ENCODE data around the gene LAMC1. TPM values are rescaled to one million over a fixed set of nuclear protein-coding genes. Genes with fewer than 3 reads are reported as not detected.
A peak's percentile ranks its signal among the peaks of the same experiment; 100 is the strongest.

Gene LAMC1
- total RNA-seq, 4 donors from 2014 or later = 288 to 318 (median 304) TPM

GRCh38 chr1:183027031-183027430 lies 3.8 kb downstream of the LAMC1 start:
- WGBS, 2 donors = 18 to 35% methylated on average over 3 of the region's 3 CpGs
- no peak for DNase-seq (ENCODE audit: low spot score in 2 of 2)
- Histone ChIP-seq H3K9me3 (no peaks in the 10 kb centered on the region), H3K27me3 (no peaks in the 10 kb centered on the region), H3K27ac (peak overlapping the region in 3 of 4 donors; percentile 29 to 100 (median 99)), H3K4me1 (peaks cover 0 to 61% (median 32%) of the 10 kb centered on the region in 4 donors), H3K36me3 (no peaks in the 10 kb centered on the region), H3K4me3 (peak overlapping the region in 3 of 4 donors; percentile 17 to 95 (median 81))
- no peak for TF ChIP-seq POLR2A (IDR thresholded peaks at IDR 0.05)
- TF ChIP-seq, protein P1, sequence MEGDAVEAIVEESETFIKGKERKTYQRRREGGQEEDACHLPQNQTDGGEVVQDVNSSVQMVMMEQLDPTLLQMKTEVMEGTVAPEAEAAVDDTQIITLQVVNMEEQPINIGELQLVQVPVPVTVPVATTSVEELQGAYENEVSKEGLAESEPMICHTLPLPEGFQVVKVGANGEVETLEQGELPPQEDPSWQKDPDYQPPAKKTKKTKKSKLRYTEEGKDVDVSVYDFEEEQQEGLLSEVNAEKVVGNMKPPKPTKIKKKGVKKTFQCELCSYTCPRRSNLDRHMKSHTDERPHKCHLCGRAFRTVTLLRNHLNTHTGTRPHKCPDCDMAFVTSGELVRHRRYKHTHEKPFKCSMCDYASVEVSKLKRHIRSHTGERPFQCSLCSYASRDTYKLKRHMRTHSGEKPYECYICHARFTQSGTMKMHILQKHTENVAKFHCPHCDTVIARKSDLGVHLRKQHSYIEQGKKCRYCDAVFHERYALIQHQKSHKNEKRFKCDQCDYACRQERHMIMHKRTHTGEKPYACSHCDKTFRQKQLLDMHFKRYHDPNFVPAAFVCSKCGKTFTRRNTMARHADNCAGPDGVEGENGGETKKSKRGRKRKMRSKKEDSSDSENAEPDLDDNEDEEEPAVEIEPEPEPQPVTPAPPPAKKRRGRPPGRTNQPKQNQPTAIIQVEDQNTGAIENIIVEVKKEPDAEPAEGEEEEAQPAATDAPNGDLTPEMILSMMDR (IDR thresholded peaks at IDR 0.05) = no peak
- TF ChIP-seq EP300 (IDR thresholded peaks at IDR 0.05) = no peak

DNA sequence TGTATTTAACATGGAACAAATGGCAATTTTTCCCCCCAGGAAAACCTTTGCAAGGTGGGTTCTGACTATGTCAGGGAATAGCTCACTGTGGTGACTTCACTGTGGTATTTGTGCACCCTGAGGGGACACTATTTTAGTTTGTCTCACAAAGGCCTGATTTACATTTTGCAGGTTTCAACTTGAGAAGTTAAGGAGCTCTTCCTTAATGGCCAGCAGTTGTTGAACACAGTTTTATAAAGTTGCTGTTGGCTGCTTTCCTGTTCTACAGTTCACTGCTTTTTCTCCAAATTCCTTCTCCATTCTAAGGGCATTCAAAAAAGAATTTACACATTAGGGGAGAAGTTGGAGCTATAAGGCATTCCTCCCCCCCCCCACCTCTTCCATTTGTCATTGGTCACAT lies 4.6 kb downstream of the LAMC1 start:
- no peaks in the 10 kb centered on the region for H3K36me3 ChIP-seq
- peaks cover 0 to 68% (median 34%) of the 10 kb centered on the region in 4 donors for H3K4me1 ChIP-seq
- TF ChIP-seq EP300 (IDR thresholded peaks at IDR 0.05) (no peak), POLR2A (IDR thresholded peaks at IDR 0.05) (no peak)
- TF ChIP-seq, protein P1 (IDR thresholded peaks at IDR 0.05) = no peak
- no peaks in the 10 kb centered on the region for H3K27me3 ChIP-seq
- H3K27ac ChIP-seq = peak overlapping the region in 3 of 4 donors; percentile 29 to 100 (median 99)
- no peaks in the 10 kb centered on the region for H3K9me3 ChIP-seq
- no peak for DNase-seq (ENCODE audit: low spot score in 2 of 2)
- H3K4me3 ChIP-seq = peak overlapping the region in 2 of 4 donors; percentile 17 to 95

DNA sequence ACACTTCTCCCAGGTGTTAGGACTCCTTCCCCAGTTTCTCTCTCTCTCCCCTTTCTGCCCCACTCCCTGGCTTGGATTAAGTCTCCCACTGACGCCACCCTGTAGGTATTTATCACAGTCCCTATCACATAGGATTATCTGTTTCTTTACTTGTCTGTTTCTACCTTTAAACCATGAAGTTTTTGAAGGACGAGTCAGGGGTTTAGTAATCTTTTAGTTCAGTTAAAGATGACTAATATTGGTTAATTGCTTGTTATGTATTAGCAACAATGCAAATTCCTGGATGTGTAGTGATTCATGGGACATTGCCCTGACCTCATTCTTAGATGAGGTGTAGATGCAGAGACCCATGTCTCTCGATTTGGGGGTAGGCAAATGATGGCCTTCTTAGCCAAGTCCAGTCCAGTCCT lies 6.4 kb downstream of the LAMC1 start:
- 39 to 53% methylated on average over 3 of the region's 3 CpGs for WGBS, 2 donors
- Histone ChIP-seq H3K9me3 (no peaks in the 10 kb centered on the region), H3K36me3 (peaks cover 0 to 9% (median 0%) of the 10 kb centered on the region in 3 donors), H3K4me3 (peak overlapping the region in 1 of 4 donors; percentile 95), H3K27ac (peak overlapping the region; percentile 11 to 100 (median 60)), H3K27me3 (no peaks in the 10 kb centered on the region), H3K4me1 (peaks cover 0 to 85% (median 34%) of the 10 kb centered on the region in 4 donors)
- no peak for DNase-seq (ENCODE audit: low spot score in 2 of 2)
- TF ChIP-seq POLR2A (IDR thresholded peaks at IDR 0.05) (no peak), EP300 (IDR thresholded peaks at IDR 0.05) (no peak)
- TF ChIP-seq, protein P1 (IDR thresholded peaks at IDR 0.05) = no peak

GRCh38 chr1:183030053-183030452 lies 6.8 kb downstream of the LAMC1 start:
- peak overlapping the region in 3 of 4 donors; percentile 11 to 100 (median 99) for H3K27ac ChIP-seq
- TF ChIP-seq, protein P1 (IDR thresholded peaks at IDR 0.05) = no peak
- TF ChIP-seq EP300 (IDR thresholded peaks at IDR 0.05) (peak in 1 of 2 donors; percentile 35), POLR2A (IDR thresholded peaks at IDR 0.05) (no peak)
- 36 to 44% methylated on average over 1 of the region's 1 CpG for WGBS, 2 donors
- DNase-seq (ENCODE audit: low spot score in 2 of 2) = no peak
- peaks cover 0 to 9% (median 0%) of the 10 kb centered on the region in 3 donors for H3K36me3 ChIP-seq
- peaks cover 0 to 90% (median 34%) of the 10 kb centered on the region in 4 donors for H3K4me1 ChIP-seq
- H3K9me3 ChIP-seq = no peaks in the 10 kb centered on the region
- H3K27me3 ChIP-seq = no peaks in the 10 kb centered on the region
- H3K4me3 ChIP-seq = no peak overlapping the region

GRCh38 chr1:183032122-183032921 lies 9.1 kb downstream of the LAMC1 start:
- Histone ChIP-seq H3K4me1 (peaks cover 0 to 94% (median 34%) of the 10 kb centered on the region in 4 donors), H3K27me3 (no peaks in the 10 kb centered on the region), H3K27ac (peak overlapping the region in 3 of 4 donors; percentile 54 to 100 (median 99)), H3K4me3 (no peak overlapping the region), H3K36me3 (peaks cover 0 to 9% (median 0%) of the 10 kb centered on the region in 3 donors), H3K9me3 (no peaks in the 10 kb centered on the region)
- TF ChIP-seq, protein P1 (IDR thresholded peaks at IDR 0.05) = no peak
- TF ChIP-seq EP300 (IDR thresholded peaks at IDR 0.05) (no peak), POLR2A (IDR thresholded peaks at IDR 0.05) (no peak)
- WGBS, 2 donors = 28 to 30% methylated on average over 5 of the region's 5 CpGs
- DNase-seq (ENCODE audit: low spot score in 2 of 2) = no peak

Measured in tibial nerve (tissue), 4 donors.